Loucy (cell line): ENCODE results near the gene NOL12.

Experiments used
- H2AFZ ChIP-seq: fragments of 200-600 bp; sonication (generic); 2 replicates; pipeline ENCODE4 v1.6.0; 2016; ENCODE audit warnings: antibody characterized with exemption, mild to moderate bottlenecking, low read length, moderate library complexity
- H3F3A ChIP-seq: fragments of 200-600 bp; 2 replicates; pipeline ENCODE4 v1.6.0; 2016; ENCODE audit warnings: antibody characterized with exemption, low read depth, mild to moderate bottlenecking
- H3K27me3 ChIP-seq: fragments of 200-600 bp; sonication (generic); 2 replicates; pipeline ENCODE4 v1.6.1; 2014; ENCODE audit warnings: low read length, mild to moderate bottlenecking; ENCODE audit not compliant: insufficient read depth, poor library complexity, severe bottlenecking
- H3K36me3 ChIP-seq: fragments of 200-600 bp; sonication (generic); 2 replicates; pipeline ENCODE4 v1.6.1; 2016; ENCODE audit warnings: low read length; ENCODE audit not compliant: insufficient read depth
- H3K4me1 ChIP-seq: fragments of 200-600 bp; sonication (generic); 2 replicates; pipeline ENCODE4 v1.5.1; 2014; ENCODE audit warnings: low read length, mild to moderate bottlenecking; ENCODE audit not compliant: insufficient read depth, poor library complexity, severe bottlenecking
- H3K4me2 ChIP-seq: fragments of 200-600 bp; sonication (generic); 2 replicates; pipeline ENCODE4 v1.6.0; 2014; ENCODE audit warnings: antibody characterized with exemption, low read length, low read depth, mild to moderate bottlenecking; ENCODE audit not compliant: poor library complexity, severe bottlenecking
- H3K4me3 ChIP-seq: fragments of 200-600 bp; sonication (generic); 2 replicates; pipeline ENCODE4 v1.5.1; 2014; ENCODE audit warnings: low read length, mild to moderate bottlenecking, mixed read lengths; ENCODE audit not compliant: poor library complexity, severe bottlenecking
- H3K79me2 ChIP-seq: fragments of 200-600 bp; sonication (generic); 2 replicates; pipeline ENCODE4 v1.6.1; 2014; ENCODE audit warnings: low read length; ENCODE audit not compliant: insufficient read depth
- H3K9ac ChIP-seq: fragments of 200-600 bp; sonication (generic); 2 replicates; pipeline ENCODE4 v1.6.0; 2014; ENCODE audit warnings: mild to moderate bottlenecking, low read depth, low read length, moderate library complexity; ENCODE audit not compliant: poor library complexity, severe bottlenecking
- H3K9me2 ChIP-seq: fragments of 200-600 bp; sonication (generic); replicated peaks from 2 replicates; pipeline ENCODE4 v1.6.1; 2016; ENCODE audit warnings: low read depth, low read length, mixed read lengths
- H3K9me3 ChIP-seq: fragments of 200-600 bp; sonication (generic); 2 replicates; pipeline ENCODE4 v1.6.1; 2014; ENCODE audit warnings: mild to moderate bottlenecking, antibody characterized with exemption, low read length, low read depth; ENCODE audit not compliant: insufficient read depth
- H4K20me1 ChIP-seq: fragments of 200-600 bp; sonication (generic); 2 replicates; pipeline ENCODE4 v1.6.0; 2014; ENCODE audit warnings: antibody characterized with exemption, low read length, mild to moderate bottlenecking; ENCODE audit not compliant: insufficient read depth, poor library complexity, severe bottlenecking
- EZH2phosphoT487 ChIP-seq: fragments of 200-600 bp; IDR thresholded peaks from 2 replicates; pipeline ENCODE4 v1.6.1; 2018; ENCODE audit warnings: antibody characterized with exemption, mild to moderate bottlenecking, moderate library complexity, borderline replicate concordance
- TF ChIP-seq, protein P1 (sequence below): fragments of 200-600 bp; sonication (generic); conservative IDR thresholded peaks from 2 replicates; pipeline ENCODE4 v1.5.1; 2014; ENCODE audit warnings: mild to moderate bottlenecking, antibody characterized with exemption, low read length

Gene NOL12

GRCh38 chr22:37725551-37726240 is 39.6 kb downstream of the NOL12 start:
- Histone ChIP-seq H3K79me2 (no peaks in the 10 kb centered on the region), H3K4me3 (no peak overlapping the region), H3K36me3 (no peaks in the 10 kb centered on the region), H2AFZ (no peak overlapping the region), H3K9me2 (no peaks in the 10 kb centered on the region), H3K9me3 (no peaks in the 10 kb centered on the region), H3K9ac (no peak overlapping the region), H3K4me2 (no peak overlapping the region), H4K20me1 (no peaks in the 10 kb centered on the region), H3F3A (no peaks in the 10 kb centered on the region), H3K27me3 (no peaks in the 10 kb centered on the region), H3K4me1 (no peaks in the 10 kb centered on the region)
- no peak for TF ChIP-seq EZH2phosphoT487
- TF ChIP-seq, protein P1, sequence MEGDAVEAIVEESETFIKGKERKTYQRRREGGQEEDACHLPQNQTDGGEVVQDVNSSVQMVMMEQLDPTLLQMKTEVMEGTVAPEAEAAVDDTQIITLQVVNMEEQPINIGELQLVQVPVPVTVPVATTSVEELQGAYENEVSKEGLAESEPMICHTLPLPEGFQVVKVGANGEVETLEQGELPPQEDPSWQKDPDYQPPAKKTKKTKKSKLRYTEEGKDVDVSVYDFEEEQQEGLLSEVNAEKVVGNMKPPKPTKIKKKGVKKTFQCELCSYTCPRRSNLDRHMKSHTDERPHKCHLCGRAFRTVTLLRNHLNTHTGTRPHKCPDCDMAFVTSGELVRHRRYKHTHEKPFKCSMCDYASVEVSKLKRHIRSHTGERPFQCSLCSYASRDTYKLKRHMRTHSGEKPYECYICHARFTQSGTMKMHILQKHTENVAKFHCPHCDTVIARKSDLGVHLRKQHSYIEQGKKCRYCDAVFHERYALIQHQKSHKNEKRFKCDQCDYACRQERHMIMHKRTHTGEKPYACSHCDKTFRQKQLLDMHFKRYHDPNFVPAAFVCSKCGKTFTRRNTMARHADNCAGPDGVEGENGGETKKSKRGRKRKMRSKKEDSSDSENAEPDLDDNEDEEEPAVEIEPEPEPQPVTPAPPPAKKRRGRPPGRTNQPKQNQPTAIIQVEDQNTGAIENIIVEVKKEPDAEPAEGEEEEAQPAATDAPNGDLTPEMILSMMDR, result no peak

DNA sequence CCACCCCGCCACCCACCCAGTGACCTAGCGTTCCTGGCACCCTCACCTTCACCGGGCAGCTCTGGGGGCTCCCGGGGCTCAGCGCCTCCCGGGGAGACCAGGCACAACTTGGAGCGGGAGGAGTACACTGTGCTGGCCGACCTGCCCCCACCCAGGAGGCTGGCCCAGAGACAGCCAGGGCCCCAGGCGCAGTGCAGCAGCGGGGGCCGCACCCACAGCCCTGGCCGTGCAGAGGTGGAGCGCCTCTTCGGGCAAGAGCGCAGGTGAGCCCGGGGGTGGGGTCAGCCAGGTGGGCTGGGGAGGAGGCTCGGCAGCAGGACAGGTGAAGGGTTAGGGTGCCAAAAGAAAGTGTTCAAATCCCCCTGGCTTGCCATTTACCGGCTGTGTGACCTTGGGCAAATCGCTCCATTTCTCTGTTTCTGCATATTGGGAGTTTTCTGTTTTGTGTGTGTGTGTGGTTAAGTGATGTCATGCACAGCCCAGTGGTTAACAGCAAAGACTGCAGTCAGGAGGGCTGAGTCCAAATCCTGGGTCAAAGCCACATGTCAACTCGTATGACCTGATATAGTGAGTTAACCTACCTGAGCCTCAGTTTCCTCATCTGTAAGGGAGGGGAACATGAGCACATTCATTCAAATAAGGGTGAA is 40.2 kb downstream of the NOL12 start:
- Histone ChIP-seq H3K27me3 (no peaks in the 10 kb centered on the region), H4K20me1 (no peaks in the 10 kb centered on the region), H3F3A (no peaks in the 10 kb centered on the region), H3K4me2 (no peak overlapping the region), H3K4me3 (no peak overlapping the region), H3K9ac (no peak overlapping the region), H3K9me2 (no peaks in the 10 kb centered on the region), H3K9me3 (no peaks in the 10 kb centered on the region), H3K36me3 (no peaks in the 10 kb centered on the region), H3K79me2 (no peaks in the 10 kb centered on the region), H2AFZ (no peak overlapping the region), H3K4me1 (no peaks in the 10 kb centered on the region)
- TF ChIP-seq EZH2phosphoT487, result no peak
- TF ChIP-seq, protein P1, result no peak; the same call in 1 of the 2 replicates

- no peak overlapping the region for H2AFZ ChIP-seq
- no peaks in the 10 kb centered on the region for H3K79me2 ChIP-seq
- H4K20me1 ChIP-seq, result no peaks in the 10 kb centered on the region
- H3K27me3 ChIP-seq, result no peaks in the 10 kb centered on the region
- TF ChIP-seq, protein P1, result no peak
- TF ChIP-seq EZH2phosphoT487, result no peak
- no peaks in the 10 kb centered on the region for H3K9me2 ChIP-seq
- no peak overlapping the region for H3K4me2 ChIP-seq
- H3K9me3 ChIP-seq, result no peaks in the 10 kb centered on the region
- H3F3A ChIP-seq, result no peaks in the 10 kb centered on the region
- no peaks in the 10 kb centered on the region for H3K36me3 ChIP-seq
- H3K4me1 ChIP-seq, result no peaks in the 10 kb centered on the region
- H3K4me3 ChIP-seq, result no peak overlapping the region
- H3K9ac ChIP-seq, result no peak overlapping the region
Observed at GRCh38 chr22:37728620-37729019, 42.5 kb downstream of the NOL12 start.
